GM19397 (cell line): ENCODE data around the gene DHRS3.

Experiments
- ATAC-seq: cut with Tn5 transposase; IDR thresholded peaks from one replicate; pipeline ENCODE4 v1.9.1; 2021; ENCODE audit warnings: mild to moderate bottlenecking, moderate library complexity; ENCODE audit not compliant: unreplicated experiment

Gene DHRS3

GRCh38 chr1:12640237-12640957 lies 22.4 kb upstream of the DHRS3 start:
- no peak for ATAC-seq

GRCh38 chr1:12637693-12638092 lies 19.7 kb upstream of the DHRS3 start:
- no peak for ATAC-seq

GRCh38 chr1:12636098-12636950 lies 18.3 kb upstream of the DHRS3 start:
- no peak for ATAC-seq

- no peak for ATAC-seq
These were observed 16.7 kb upstream of the DHRS3 start for GRCh38 chr1:12634696-12635202.

- ATAC-seq, result no peak
These were observed 16.1 kb upstream of the DHRS3 start for GRCh38 chr1:12634156-12634555.

- ATAC-seq, result no peak
These were observed 13.6 kb upstream of the DHRS3 start for GRCh38 chr1:12631571-12631970.

GRCh38 chr1:12630946-12631530 lies 13.0 kb upstream of the DHRS3 start:
- no peak for ATAC-seq

- ATAC-seq, result no peak
These were observed 12.2 kb upstream of the DHRS3 start for GRCh38 chr1:12629985-12630760.

- no peak for ATAC-seq
These were observed 11.5 kb upstream of the DHRS3 start for GRCh38 chr1:12629511-12629956.

- no peak for ATAC-seq
These were observed 9.3 kb upstream of the DHRS3 start for GRCh38 chr1:12627296-12627695.

GRCh38 chr1:12626888-12627287 lies 8.9 kb upstream of the DHRS3 start:
- no peak for ATAC-seq

GRCh38 chr1:12625276-12625675 lies 7.3 kb upstream of the DHRS3 start:
- ATAC-seq, result no peak

- no peak for ATAC-seq
These were observed 4.5 kb upstream of the DHRS3 start for GRCh38 chr1:12622506-12622905.

- ATAC-seq, result no peak
These were observed 3.6 kb upstream of the DHRS3 start for GRCh38 chr1:12621346-12622335.

GRCh38 chr1:12620931-12621330 lies 2.9 kb upstream of the DHRS3 start:
- no peak for ATAC-seq

- ATAC-seq, result no peak
These were observed 2.5 kb upstream of the DHRS3 start for GRCh38 chr1:12620488-12620865.

- ATAC-seq, result no peak
These were observed 1.9 kb upstream of the DHRS3 start for GRCh38 chr1:12619792-12620487.

- ATAC-seq, result no peak
These were observed 1.2 kb upstream of the DHRS3 start for GRCh38 chr1:12618965-12619791.
